ENCODE measurements around the gene STK32B.

The STK32B gene

GRCh38 chr4:5128569-5128968 lies 77.3 kb downstream of the STK32B start:
- in situ Hi-C loops (cut with HindIII; ENCODE audit: low sequenced_read_pairs), result no loop called here
- TF ChIP-seq CTCF (IDR thresholded peaks at IDR 0.05; ENCODE audit: low read depth, low read length, missing control alignments), result no peak
- no peak for DNase-seq (ENCODE audit: low read depth)
- no peak overlapping the region for H3K4me3 ChIP-seq (ENCODE audit: low read depth, low read length)

- in situ Hi-C loops (cut with HindIII; ENCODE audit: low sequenced_read_pairs), result no loop called here
- TF ChIP-seq CTCF (IDR thresholded peaks at IDR 0.05; ENCODE audit: low read depth, low read length, missing control alignments), result no peak
- no peak for DNase-seq (ENCODE audit: low read depth)
- no peak overlapping the region for H3K4me3 ChIP-seq (ENCODE audit: low read depth, low read length)
Measured at GRCh38 chr4:5133201-5133600, 81.9 kb downstream of the STK32B start.

DNA sequence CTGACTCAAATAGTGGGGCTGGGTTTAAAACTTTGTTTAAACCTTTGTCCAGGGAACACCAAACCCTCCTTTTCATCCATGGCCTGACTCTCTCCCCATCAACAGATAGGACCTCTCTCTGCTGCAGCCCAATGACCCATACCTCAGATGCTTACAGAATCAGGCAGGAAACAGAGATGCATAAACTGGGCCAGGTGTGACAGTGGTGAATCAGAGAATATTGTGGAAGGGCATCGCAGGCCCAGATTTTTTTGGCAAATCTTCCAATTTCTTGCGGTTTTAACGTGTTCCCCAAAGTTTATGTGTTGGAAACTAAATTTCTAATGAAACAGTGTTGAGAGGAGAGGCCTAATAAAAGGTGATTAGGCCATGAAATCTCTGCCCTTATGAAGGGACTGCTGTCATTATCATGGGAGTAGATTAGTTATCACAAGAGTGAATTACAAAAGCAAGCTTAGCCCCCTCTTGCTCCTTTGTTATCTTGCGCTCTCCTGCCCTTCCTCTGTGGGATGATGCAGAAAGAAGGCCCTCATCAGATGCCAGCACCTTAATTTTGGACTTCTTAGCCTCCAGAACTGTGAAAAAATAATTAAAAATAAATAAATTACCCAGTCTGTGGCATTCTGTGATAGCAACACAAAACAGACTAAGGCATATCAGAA lies 82.8 kb downstream of the STK32B start:
- no peak for TF ChIP-seq CTCF (IDR thresholded peaks at IDR 0.05; ENCODE audit: low read depth, low read length, missing control alignments)
- no peak overlapping the region for H3K4me3 ChIP-seq (ENCODE audit: low read depth, low read length)
- DNase-seq (ENCODE audit: low read depth), result no peak
- in situ Hi-C loops (cut with HindIII; ENCODE audit: low sequenced_read_pairs), result no loop called here

- DNase-seq (ENCODE audit: low read depth), result no peak
- no peak overlapping the region for H3K4me3 ChIP-seq (ENCODE audit: low read depth, low read length)
- TF ChIP-seq CTCF (IDR thresholded peaks at IDR 0.05; ENCODE audit: low read depth, low read length, missing control alignments), result no peak
- in situ Hi-C loops (cut with HindIII; ENCODE audit: low sequenced_read_pairs), result no loop called here
Measured at GRCh38 chr4:5134620-5135019, 83.3 kb downstream of the STK32B start.

DNA sequence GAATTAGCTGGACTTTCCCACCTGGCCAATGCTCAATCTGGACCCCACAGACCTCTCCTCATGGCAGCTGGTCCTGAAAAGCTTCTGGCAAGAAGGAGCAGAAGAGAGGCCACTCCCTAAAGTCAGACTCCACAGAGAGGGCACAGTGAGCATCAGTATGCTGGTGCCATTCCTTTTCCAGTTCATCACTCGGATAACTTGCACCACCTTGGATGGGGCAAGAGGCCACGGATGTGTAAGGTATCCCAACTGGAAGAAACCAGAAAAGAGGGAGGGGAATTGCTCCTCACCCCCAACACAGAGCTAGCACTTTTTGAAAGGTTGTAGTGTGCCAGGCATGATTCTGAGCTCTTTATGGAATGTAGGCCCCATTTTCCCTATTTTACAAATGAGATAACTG lies 85.9 kb downstream of the STK32B start:
- no peak overlapping the region for H3K4me3 ChIP-seq (ENCODE audit: low read depth, low read length)
- TF ChIP-seq CTCF (IDR thresholded peaks at IDR 0.05; ENCODE audit: low read depth, low read length, missing control alignments), result no peak
- in situ Hi-C loops (cut with HindIII; ENCODE audit: low sequenced_read_pairs), result no loop called here
- no peak for DNase-seq (ENCODE audit: low read depth)

GRCh38 chr4:5137927-5138326 lies 86.6 kb downstream of the STK32B start:
- TF ChIP-seq CTCF (IDR thresholded peaks at IDR 0.05; ENCODE audit: low read depth, low read length, missing control alignments), result no peak
- in situ Hi-C loops (cut with HindIII; ENCODE audit: low sequenced_read_pairs), result no loop called here
- H3K4me3 ChIP-seq (ENCODE audit: low read depth, low read length), result no peak overlapping the region
- peak; percentile 6 for DNase-seq (ENCODE audit: low read depth)

Measured in astrocyte of the cerebellum (primary cell).